ENCODE results near the gene SLAIN2. TPM values are rescaled to one million over a fixed set of nuclear protein-coding genes. Genes with fewer than 3 reads are reported as not detected.

SLAIN2 gene
- polyA plus RNA-seq, 3 donors = 13.9 to 24.1 (median 17.6) TPM

DNA sequence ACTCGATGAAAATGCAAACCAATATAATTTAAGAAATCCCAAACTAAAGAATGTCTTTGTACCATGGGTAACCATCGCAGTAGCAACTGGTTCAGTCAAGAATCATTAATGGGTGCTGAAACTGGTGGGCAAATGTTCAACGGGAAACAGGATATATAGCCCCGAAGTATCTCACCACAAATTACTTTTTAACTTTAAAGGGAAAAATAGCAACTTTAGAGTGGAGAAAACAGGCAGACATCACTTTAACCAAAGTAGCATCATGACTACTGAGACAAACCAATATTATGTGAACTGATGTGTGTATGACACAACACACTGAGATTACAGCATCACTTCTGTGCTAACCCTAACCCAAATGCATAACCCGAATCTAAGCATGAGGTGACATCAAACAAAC lies 33.8 kb upstream of the SLAIN2 start:
- H3K4me3 Mint-ChIP-seq = no peak overlapping the region
- no peaks in the 10 kb centered on the region for H3K36me3 Mint-ChIP-seq
- H3K9me3 ChIP-seq (replicated peaks in 1 of 2; ENCODE audit: control insufficient read depth in 1 of 2, insufficient read depth in 1 of 2, low read length in 2 of 2) = no peaks in the 10 kb centered on the region
- H3K27me3 Mint-ChIP-seq (ENCODE audit: low read depth in 3 of 3) = peaks cover 0 to 3% (median 0%) of the 10 kb centered on the region in 3 donors
- DNase-seq = no peak
- no peak overlapping the region for H3K4me2 ChIP-seq (replicated peaks; ENCODE audit: extremely low read depth, low read length, poor library complexity, severe bottlenecking)
- no peaks in the 10 kb centered on the region for H3K9me3 Mint-ChIP-seq
- H3K27me3 ChIP-seq (ENCODE audit: control insufficient read depth in 2 of 2, insufficient read depth in 2 of 2, low read length in 2 of 2) = no peaks in the 10 kb centered on the region
- intact Hi-C loops (cut with micrococcal nuclease) = no loop called here
- no peaks in the 10 kb centered on the region for H3K4me1 Mint-ChIP-seq
- no peaks in the 10 kb centered on the region for H3K4me1 ChIP-seq (ENCODE audit: control insufficient read depth in 1 of 2, insufficient read depth in 2 of 2, low read length in 2 of 2)
- no peak overlapping the region for H3K27ac Mint-ChIP-seq
- no peak overlapping the region for H3K9ac ChIP-seq (ENCODE audit: insufficient read depth, low read length, poor library complexity, severe bottlenecking)
- TF ChIP-seq, protein P1, sequence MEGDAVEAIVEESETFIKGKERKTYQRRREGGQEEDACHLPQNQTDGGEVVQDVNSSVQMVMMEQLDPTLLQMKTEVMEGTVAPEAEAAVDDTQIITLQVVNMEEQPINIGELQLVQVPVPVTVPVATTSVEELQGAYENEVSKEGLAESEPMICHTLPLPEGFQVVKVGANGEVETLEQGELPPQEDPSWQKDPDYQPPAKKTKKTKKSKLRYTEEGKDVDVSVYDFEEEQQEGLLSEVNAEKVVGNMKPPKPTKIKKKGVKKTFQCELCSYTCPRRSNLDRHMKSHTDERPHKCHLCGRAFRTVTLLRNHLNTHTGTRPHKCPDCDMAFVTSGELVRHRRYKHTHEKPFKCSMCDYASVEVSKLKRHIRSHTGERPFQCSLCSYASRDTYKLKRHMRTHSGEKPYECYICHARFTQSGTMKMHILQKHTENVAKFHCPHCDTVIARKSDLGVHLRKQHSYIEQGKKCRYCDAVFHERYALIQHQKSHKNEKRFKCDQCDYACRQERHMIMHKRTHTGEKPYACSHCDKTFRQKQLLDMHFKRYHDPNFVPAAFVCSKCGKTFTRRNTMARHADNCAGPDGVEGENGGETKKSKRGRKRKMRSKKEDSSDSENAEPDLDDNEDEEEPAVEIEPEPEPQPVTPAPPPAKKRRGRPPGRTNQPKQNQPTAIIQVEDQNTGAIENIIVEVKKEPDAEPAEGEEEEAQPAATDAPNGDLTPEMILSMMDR (IDR thresholded peaks at IDR 0.05) = no peak
- no peak overlapping the region for H2AFZ ChIP-seq (ENCODE audit: insufficient read depth, low read depth, low read length, poor library complexity, severe bottlenecking)
- WGBS (ENCODE audit: insufficient coverage) = no CpG with 5 or more reads among the region's 5 CpGs
- no peaks in the 10 kb centered on the region for H3K79me2 ChIP-seq (ENCODE audit: insufficient read depth, low read length)
- no peaks in the 10 kb centered on the region for H3K36me3 ChIP-seq (replicated peaks in 1 of 2; ENCODE audit: control insufficient read depth in 1 of 2, insufficient read depth in 2 of 2, low read length in 2 of 2)
- H3K4me3 ChIP-seq (replicated peaks in 1 of 3; ENCODE audit: low read depth in 2 of 3, low read length in 3 of 3) = no peak overlapping the region
- no peak overlapping the region for H3K27ac ChIP-seq (ENCODE audit: low read depth in 1 of 2, low read length in 2 of 2)
- no peaks in the 10 kb centered on the region for H4K20me1 ChIP-seq (ENCODE audit: insufficient read depth, low read length)

DNA sequence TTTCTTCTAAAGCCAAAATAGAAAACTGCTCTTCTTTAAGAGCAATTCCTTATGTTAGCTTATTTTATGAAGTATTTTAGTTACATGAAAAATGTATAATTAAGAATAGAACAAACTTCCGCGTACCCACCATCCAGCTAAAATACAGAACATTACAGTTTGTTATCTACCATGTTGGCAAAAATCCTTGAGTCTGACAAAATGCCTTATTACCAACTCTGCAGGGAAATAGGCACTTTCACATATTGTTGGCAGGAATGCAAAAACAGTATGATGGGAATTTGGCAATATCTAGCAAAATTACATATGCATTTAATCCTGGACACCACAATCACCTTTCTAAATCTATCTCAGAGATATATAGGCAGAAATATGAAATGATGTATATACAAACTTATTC lies 32.4 kb upstream of the SLAIN2 start:
- no peaks in the 10 kb centered on the region for H3K79me2 ChIP-seq (ENCODE audit: insufficient read depth, low read length)
- H4K20me1 ChIP-seq (ENCODE audit: insufficient read depth, low read length) = no peaks in the 10 kb centered on the region
- no peaks in the 10 kb centered on the region for H3K4me1 ChIP-seq (ENCODE audit: control insufficient read depth in 1 of 2, insufficient read depth in 2 of 2, low read length in 2 of 2)
- no peaks in the 10 kb centered on the region for H3K9me3 ChIP-seq (replicated peaks in 1 of 2; ENCODE audit: control insufficient read depth in 1 of 2, insufficient read depth in 1 of 2, low read length in 2 of 2)
- no peak overlapping the region for H3K27ac ChIP-seq (ENCODE audit: low read depth in 1 of 2, low read length in 2 of 2)
- H3K9ac ChIP-seq (ENCODE audit: insufficient read depth, low read length, poor library complexity, severe bottlenecking) = no peak overlapping the region
- Mint-ChIP-seq H3K27ac (no peak overlapping the region), H3K36me3 (no peaks in the 10 kb centered on the region), H3K9me3 (peaks cover 0 to 3% (median 0%) of the 10 kb centered on the region in 7 donors), H3K4me1 (no peaks in the 10 kb centered on the region), H3K27me3 (ENCODE audit: low read depth in 3 of 3) (no peaks in the 10 kb centered on the region), H3K4me3 (no peak overlapping the region)
- DNase-seq = no peak
- no peaks in the 10 kb centered on the region for H3K36me3 ChIP-seq (replicated peaks in 1 of 2; ENCODE audit: control insufficient read depth in 1 of 2, insufficient read depth in 2 of 2, low read length in 2 of 2)
- no CpG with 5 or more reads among the region's 2 CpGs for WGBS (ENCODE audit: insufficient coverage)
- no peak overlapping the region for H3K4me3 ChIP-seq (replicated peaks in 1 of 3; ENCODE audit: low read depth in 2 of 3, low read length in 3 of 3)
- TF ChIP-seq, protein P1 (IDR thresholded peaks at IDR 0.05) = no peak
- no peaks in the 10 kb centered on the region for H3K27me3 ChIP-seq (ENCODE audit: control insufficient read depth in 2 of 2, insufficient read depth in 2 of 2, low read length in 2 of 2)
- H2AFZ ChIP-seq (ENCODE audit: insufficient read depth, low read depth, low read length, poor library complexity, severe bottlenecking) = no peak overlapping the region
- intact Hi-C loops (cut with micrococcal nuclease) = no loop called here
- H3K4me2 ChIP-seq (replicated peaks; ENCODE audit: extremely low read depth, low read length, poor library complexity, severe bottlenecking) = no peak overlapping the region
